NCI-H146 treated with DMSO at 0.1 percent for 48 hours (cell line): ENCODE data around the gene PRDX3.
A peak's percentile ranks its signal among the peaks of the same experiment; 100 is the strongest.

ENCODE experiments used
- DNase-seq: peaks from one replicate; lab custom pipeline; 2025; ENCODE audit not compliant: unreplicated experiment; lab: John Stamatoyannopoulos, UW

The PRDX3 gene

DNA sequence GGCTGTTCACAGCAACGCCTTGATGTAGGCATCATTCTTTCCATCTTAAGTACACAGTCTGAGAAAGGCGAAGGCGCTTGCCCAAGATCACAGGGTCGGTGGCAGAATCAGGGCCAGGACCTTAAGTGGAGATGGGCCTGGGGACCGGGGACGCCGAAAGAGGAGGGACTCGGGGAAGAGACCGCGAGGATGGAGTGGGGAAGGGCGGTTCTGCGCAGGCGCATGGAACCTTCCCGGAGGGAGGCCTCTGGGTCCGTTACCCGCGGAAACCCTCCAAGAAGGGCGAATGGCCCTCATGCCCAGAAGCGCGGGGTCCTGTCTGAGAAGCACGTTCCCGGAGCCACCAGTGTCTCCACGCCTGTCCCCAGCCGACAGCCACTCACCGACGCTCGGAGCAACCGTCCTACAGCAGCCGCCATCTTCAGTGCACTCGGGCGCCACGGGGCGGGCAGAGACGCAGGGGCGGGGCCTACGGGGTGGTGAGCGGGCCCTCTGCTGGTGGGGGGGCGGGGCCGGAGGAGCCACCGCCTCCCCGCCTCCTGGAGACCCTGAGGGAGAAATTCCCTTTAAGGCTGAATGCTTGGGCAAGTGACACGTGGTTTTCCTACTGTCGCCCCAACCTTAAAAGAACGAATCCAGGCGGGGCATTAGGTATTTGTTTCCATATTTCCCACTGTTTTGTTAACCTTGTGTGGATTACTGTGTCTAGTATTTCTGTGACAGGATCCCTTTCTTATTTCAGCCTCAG, at the start of gene PRDX3:
Gene PRDX3 (minus strand): TSS at position 441 of the 748 bp plus-strand sequence. CDS start 22 bp downstream, at position 419.
- peak; percentile 89 for DNase-seq

DNA sequence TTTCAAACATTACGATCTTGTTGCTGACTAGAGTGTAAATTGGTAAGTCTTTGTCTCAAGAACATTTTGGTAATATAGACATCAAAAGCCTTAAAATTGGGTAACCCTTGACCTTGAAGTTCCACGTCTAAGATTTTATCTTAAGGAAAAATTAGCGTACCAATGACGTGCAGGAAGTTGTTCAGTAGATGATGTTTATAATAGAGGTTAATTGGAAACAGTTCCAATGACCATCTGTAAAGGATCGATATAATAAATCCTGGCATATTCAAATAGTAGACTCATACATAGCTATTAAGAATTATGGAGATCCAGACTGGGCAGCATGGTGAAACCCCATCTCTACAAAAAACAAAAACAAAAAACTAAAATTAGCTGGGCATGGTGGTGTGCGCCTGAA, 49.2 kb upstream of the PRDX3 start:
- no peak for DNase-seq

DNA sequence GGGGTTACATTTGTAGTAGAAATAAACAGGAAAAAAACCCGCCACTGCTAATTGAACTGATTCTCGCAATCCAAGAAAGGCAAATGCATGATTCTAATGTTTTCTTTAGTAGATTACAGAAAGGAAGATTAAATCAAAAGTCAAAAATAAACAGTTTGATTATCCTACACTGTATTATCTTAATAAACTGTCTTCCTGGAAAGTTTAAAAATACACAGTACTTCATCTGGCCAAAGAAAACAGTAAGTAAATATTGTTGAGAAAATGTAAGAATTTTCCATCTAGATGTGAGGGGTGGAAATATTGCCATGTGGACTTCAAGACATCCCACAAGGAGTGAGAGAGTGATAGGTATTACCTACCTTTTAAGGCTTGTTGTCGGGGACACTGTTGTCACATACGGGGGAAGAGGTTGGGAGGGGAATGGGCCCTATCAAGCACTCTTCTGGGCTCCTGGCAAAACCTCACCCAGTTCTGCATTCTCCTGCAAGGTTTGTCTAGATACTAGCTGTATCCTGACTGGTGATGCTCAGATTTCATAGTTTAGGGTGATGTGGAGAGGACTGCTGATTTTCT, 46.6 kb upstream of the PRDX3 start:
- no peak for DNase-seq

DNA sequence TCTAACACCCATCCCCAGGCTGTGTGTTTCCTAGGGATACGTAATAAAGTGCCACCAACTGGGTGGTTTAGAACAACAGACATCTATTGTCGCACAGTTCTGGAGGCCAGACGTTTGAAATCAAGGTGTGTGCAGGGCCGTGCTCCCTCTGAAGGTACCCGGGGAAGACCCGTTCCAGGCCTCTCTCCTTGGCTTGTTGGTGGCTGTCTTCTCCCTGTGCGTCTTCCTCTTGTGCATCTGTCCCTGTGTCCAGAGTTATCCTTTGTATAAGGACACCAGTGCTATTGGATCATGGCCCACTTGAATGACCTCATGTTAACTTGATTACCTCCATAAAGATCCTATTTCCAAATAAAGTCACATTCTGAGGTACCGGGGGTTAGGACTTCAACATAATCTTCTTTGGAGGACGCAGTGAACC, 44.4 kb upstream of the PRDX3 start:
- no peak for DNase-seq

DNA sequence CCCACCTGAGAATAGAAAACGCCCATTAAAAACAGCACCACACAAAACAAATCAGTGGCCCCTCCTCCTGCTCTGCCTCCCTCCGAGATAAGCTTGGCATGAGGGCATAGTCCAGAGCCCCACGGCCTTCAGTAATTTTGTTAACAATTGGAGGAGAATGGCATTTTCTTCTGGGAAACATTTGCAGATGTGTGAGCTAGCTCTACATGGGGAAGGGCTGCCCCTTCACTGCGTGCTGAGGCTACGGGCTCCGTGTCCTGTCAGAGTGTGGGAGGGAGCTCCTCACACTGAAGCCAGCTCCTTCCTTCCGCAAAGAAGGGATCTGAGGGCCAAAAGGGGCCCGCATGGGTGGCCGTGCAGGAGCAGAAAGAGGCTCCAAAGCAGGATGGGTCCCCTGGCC, 43.9 kb upstream of the PRDX3 start:
- DNase-seq: no peak

DNA sequence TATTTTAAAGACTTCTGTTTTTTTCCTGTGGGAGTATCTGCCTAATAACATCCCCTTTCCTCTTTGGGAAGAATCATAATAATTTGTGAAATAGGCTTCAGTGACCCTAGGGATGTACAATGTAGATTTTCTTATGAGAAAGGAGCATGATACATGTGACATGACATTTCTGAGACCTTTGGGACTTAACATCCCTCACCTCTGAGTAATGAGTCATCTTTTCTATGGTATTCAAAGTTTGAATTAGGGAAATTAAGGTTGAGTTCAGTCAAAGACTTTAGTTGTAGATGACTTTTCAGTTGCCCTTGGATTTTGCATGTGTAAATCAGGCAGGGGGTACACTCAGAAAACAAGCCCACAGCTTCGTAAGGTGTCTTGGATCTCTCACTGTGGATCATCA, 43.1 kb upstream of the PRDX3 start:
- DNase-seq: no peak

DNA sequence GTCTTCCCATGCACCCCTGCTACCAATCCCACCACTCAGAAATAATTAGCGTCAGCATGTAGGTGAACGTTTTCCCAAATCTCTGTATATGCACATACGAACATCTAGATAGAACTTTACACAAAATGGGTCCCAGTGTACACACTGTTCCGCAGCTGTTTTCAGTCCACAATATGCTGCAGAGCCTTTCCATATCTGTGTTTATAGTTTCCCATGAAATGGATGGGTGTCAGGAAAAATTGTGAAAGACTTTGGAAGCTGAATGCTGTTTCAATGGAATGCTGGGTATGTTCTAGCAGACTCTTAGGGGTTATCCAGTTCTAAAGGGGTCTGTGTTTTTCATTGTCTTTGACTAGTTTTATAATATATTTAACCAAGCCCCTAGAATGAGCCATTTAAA, 42.6 kb upstream of the PRDX3 start:
- DNase-seq: no peak

DNA sequence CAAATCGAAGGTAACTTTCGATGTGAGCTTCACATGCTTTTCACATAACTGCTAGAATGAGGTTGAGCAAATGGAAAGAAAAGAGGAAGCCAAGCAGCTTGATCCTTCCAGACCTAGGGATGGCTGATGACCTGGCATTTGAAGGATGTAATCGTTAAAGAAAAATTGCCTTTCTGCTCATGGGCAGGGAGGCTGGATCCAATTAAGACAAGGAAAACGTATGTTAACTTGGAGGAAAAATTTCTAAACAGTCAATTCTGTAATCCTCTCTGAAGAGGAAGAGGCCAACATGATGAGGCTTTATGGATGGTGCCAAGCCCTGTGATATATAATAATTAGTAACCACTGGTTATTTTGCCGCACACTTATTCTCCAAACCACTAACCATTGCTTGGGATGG, 41.3 kb upstream of the PRDX3 start:
- no peak for DNase-seq

DNA sequence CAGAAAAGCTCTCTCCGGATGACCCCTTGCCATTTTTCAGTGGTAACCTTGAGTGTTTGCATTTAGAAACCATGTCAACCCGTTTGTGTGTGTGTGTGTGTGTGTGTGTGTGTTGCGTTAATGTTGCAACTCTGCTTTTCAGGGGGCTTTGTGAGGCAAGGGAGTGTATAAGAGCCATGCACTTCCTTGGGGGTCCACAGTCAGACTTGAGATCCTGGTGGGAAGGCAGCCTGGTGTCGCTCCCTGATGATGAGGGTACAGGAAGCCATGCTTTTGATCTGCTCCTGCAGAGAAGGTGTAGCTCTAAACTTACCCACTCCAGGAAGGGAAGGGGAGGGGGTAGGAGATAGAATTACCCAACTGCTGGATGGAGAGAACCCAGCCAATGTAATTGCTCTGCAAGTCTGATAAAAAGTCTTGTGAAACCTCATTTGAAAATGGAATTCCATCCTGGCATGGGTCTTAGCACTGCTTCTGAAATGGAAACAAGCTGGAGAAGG, 39.4 kb upstream of the PRDX3 start:
- no peak for DNase-seq

DNA sequence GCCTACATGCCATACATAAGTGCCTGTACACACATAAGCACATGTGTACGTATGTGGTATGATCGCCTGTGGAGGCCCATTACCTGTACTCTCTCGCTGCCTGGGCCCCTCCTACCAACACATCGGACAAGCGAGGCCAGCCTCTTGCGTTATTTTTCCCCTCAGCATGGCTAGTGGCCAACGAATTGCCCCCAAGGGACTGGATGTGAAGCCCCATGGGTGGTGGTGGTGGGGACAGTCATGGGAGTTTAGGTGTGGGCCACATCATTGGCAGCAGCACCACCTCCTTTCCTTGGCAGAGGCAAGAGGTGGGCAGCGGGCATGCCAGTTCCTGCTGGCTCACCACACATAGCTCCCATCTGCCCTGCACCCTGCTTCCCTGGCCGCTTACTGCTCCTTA, 38.8 kb upstream of the PRDX3 start:
- no peak for DNase-seq

DNA sequence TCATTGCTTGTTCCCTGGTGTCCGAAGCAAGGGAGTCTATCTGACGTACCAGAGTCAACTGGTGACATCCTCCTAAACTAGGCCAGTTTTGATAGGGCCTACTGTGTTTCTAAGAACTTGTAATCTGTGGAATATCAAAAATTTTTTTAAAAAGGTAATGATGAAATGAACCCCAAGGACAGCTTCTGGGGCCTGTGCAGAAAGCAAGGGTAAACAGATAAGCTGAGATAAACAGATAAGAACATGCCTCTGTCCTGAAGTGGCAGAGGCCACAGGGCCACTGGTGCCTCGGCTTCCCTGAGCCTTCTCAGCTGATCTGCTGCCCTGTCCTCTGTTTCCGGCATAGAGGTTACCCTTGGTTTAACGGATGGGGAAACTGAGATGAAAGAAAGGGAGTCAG, 37.5 kb upstream of the PRDX3 start:
- no peak for DNase-seq

DNA sequence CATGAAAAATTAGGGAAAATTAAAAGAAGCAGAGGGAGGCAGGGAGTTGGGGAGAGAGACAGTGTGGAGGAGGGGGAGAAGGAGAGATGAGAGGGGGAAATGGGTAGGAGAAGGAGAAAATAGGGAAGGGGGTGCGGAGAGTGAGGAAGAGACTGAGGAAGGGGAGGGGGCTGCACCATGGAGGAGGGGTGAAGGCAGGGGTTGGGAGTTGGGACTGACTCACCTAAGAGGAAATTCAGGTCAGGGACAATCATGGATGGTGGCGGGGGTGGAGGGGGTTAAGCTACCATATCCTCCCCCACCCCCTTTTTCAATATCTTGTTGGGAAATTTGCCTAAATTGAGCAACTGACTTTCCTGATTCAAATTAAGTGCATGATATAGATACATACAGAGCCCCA, 36.8 kb upstream of the PRDX3 start:
- DNase-seq: no peak

DNA sequence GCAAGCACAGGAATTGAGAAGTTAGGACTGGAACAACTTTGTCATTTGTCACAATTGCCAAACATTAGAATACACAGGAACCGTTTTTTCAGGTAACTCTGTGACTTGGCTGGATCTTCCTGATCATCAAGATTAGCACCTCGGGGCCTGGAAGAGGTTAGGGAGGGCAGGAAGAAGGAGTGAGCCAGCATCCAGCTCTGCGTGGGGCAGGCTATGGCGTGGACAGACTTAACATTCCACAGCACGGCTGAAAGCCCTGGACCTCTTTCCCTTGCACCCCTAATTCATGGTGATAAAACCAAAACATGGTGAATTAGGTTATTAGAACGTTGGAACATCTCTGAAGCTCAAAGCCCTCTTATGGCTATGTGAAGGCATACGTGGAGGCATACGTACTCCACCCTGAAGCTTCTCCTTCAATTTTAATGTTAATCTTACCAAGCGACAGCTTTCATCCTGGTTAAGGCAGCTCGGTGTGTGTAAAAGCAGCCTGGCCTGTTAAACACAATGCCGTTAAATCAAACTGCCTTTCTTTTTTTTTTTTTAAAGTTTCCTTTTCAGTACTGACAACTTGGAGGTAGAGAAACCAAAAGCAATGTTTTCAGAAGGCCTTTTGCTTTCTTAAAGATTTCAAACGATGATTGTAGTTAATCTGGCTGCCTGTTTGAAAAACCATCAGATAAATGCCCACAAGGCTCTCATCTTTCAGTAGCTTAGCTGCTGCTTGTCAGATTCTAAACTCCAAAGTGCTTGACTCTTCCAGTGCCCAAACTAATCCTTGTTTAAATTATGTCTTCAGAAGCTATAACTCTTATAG, 33.2 kb upstream of the PRDX3 start:
- DNase-seq: no peak

DNA sequence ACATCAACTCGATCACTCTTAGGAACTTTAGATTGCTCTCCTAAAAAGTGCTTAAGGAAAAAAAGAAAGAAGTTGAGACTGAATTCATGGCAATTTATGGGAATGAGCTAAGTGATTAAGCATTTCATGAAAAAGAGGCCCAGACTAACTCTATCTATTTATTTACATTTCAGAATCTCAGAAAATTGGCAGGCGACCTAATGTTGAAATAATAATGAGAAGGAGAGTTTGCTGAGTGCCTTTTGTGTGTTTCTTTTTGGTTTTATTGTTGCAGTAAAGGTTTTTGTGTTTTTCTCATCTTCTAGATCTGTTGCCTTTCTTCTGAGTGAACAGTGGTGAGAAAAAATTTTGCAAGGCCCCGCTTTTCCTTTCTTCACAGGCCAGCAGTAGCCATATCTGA, 32.6 kb upstream of the PRDX3 start:
- no peak for DNase-seq

DNA sequence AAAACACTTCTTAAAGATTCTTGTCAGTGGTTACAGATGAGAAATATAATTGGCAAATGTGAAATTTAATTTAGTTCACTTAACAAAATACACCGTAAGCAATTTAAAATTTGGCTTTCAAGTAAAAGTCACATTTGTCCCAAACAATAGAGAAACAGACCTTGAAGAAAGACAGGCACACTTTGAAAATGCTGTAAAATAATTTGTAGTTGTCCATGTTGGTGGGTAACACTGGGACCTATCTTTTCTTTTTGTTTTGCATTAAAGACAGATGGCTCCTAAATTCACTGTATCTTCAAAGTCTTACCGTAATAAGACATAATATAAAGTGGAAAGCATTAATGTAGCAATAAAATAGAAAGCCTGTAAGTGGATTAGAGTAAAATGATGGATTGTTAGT, 32.0 kb upstream of the PRDX3 start:
- no peak for DNase-seq

DNA sequence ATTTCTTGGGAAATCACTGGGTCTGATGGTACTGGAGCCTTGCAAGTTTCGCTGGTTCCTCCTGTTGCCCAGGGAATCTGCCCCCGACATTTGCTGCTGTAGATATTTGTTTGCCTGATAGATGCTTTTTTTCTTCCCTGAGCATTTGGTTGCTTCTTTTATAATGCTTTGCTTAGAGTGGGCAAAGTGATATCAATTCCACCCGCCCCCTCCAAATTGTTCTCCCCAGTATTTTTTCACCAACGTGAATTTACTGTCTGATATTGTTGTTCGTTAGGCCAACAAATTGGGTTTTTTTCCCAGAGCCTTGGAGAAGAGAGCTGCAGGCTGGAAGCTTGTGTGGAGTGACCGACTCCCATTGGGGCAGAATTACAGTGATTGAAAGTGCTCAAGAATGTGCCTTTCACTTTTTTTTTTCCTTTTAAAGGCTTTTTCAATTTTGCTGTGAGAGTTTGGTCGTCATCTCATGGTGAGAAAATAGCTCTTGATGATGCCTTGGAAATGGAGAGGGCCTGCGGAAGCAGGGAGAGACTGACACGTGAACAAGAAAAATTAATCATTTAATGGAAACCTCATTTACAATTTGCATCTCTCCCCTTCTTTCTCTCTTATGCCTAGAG, 31.2 kb upstream of the PRDX3 start:
- no peak for DNase-seq

DNA sequence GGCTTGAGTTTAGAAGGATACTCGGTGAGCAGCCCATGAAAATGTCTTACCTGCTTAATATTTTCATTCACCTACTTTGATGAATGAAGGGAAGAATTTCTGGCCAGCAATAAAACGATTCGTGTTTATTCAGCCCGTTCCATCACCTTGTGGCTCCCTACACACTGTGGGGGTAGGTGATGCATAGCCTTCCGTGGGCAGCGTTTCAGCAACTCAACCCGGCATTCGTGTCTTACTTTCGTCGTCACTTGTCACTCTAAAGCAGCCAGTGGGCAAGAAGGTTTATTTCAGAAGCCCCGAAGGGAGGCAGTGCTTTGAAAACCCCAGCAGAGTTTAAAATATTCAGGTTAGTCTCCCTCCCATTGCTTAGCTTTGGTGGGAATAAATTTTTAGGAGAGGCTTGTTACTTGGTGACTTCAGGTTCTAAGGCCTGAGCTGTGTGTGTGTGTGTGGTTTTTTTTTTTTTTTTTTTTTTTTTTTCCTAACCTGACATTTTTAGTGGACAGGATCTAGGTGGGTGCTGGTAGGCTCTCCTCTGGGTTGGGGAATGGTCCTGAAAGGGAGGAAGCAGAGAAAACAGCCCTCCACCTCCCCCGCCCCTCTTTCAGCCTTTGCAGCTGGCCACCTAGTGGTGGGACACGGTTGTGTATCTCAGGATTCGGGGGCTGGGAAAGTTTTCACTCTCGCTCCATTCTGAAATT, 30.6 kb upstream of the PRDX3 start:
- DNase-seq: peak; percentile 15

DNA sequence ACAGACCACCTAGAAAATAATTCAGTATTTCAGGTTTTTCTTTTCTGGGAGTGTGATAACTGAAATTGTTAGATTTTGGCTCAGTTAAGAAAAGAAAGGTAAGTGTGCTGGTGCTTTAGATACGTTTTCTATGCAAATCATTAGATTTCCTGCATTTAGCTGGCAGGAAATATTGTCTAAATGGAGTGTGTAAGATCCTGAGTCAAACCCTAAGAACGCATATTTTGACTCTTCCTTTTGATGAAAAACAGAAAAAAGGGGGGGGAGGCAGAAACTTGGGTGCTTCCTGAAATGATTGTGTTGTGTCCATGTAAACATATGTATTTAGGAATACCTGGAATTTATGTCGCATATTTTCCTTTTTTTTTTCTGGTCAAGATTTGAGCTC, 29.9 kb upstream of the PRDX3 start:
- no peak for DNase-seq

DNA sequence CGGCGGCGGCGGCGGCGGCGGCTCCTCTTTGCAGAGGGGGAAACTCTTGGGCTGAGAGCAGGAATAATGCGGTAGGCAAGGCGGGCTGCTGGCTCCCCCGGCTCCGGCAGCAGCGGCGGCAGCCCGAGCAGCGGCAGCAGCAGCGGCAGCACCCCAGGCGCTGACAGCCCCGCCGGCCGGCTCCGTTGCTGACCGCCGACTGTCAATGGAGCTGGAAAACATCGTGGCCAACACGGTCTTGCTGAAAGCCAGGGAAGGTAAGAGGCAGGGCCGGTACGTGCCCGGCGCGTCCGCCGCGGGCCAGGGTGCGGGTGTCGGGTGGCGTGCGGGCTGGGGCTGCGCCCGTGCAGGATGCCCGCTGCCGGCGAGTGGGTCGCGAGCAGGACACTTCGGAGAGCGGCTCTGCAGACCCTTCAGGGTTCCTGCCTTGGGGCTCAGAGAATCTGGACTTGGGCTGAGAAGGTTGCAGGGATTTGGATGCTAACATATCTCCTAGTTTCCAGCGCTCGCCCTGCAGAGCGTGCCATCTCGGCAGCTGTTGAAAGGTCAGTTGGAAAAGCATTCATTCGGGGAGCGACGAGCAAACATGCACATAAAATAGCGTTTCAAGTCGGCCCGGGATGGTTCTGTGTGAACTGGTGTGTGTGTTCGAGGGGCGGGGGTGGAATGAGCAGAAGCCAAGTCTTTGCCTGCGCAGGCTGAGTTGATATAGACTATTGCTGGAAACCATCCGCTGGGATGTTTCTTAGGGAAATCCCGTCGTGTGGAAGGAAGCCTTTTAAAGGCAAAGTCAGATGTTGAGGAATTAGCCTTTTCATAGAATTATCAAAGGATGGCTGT, 29.3 kb upstream of the PRDX3 start:
- DNase-seq: peak; percentile 79

DNA sequence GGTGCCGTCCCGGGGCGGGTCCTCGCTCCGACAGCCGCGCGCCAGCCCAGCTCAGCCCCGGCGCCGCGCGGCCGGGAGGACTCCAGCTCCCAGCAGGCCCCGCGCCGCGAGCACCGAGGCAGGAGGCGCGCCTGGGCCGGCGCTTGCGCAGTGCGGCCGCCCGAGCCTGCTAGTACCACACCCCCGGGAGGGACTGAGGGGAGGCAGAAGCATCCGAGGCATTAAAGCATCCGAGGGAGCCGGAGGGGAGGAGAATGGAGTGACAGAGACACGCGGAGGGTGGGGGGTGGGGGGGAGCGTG, 28.7 kb upstream of the PRDX3 start, which contains the start of gene GRK5:
Gene GRK5 (plus strand): TSS at position 206 of the 301 bp plus-strand sequence. CDS start 347 bp downstream, outside the sequence.
- DNase-seq: peak; percentile 79
